SK-N-SH treated with all-trans-retinoic acid at 6 μM for 48 hours (cell line): ENCODE data around the gene TM4SF20.

Experiments
- ATAC-seq: fragments of 200-7000 bp; cut with Tn5 transposase; 3 replicates; pipeline ENCODE4 v1.9.1; 2020; ENCODE audit warnings: mild to moderate bottlenecking, moderate library complexity
- ARNTL ChIP-seq: fragments of 450-650 bp; formaldehyde crosslinking; IDR thresholded peaks from 2 replicates; pipeline ENCODE4 v1.5.0; 2020; ENCODE audit warnings: low read depth, mild to moderate bottlenecking, moderate library complexity, borderline replicate concordance
- BACH2 ChIP-seq: fragments of 250-450 bp; sonication (Bioruptor Pico); IDR thresholded peaks from 2 replicates; pipeline ENCODE4 v1.9.0; 2021; ENCODE audit warnings: mild to moderate bottlenecking, borderline replicate concordance
- CREB5 ChIP-seq: fragments of 250-450 bp; sonication (Bioruptor Pico); IDR thresholded peaks from 2 replicates; pipeline ENCODE4 v1.5.1; 2020; ENCODE audit warnings: low read depth, mild to moderate bottlenecking, moderate library complexity
- CSDC2 ChIP-seq: fragments of 250-450 bp; sonication (Bioruptor Pico); IDR thresholded peaks from 2 replicates; pipeline ENCODE4 v1.5.0; 2020; ENCODE audit warnings: mild to moderate bottlenecking, moderate library complexity
- CSRNP3 ChIP-seq: fragments of 250-450 bp; sonication (Bioruptor Pico); IDR thresholded peaks from 2 replicates; pipeline ENCODE4 v1.5.1; 2021; ENCODE audit warnings: mild to moderate bottlenecking, moderate library complexity
- ESRRG ChIP-seq: fragments of 250-450 bp; sonication (Bioruptor Pico); IDR thresholded peaks from 2 replicates; pipeline ENCODE4 v1.6.1; 2021; ENCODE audit warnings: mild to moderate bottlenecking
- GLIS3 ChIP-seq: fragments of 250-450 bp; sonication (Bioruptor Pico); IDR thresholded peaks from 2 replicates; pipeline ENCODE4 v1.5.0; 2020; ENCODE audit warnings: mild to moderate bottlenecking, moderate library complexity
- ISL1 ChIP-seq: fragments of 250-450 bp; sonication (Bioruptor Pico); IDR thresholded peaks from 2 replicates; pipeline ENCODE4 v2.1.2; 2022; ENCODE audit warnings: mild to moderate bottlenecking, moderate library complexity
- OSR1 ChIP-seq: fragments of 250-450 bp; sonication (Bioruptor Pico); IDR thresholded peaks from 2 replicates; pipeline ENCODE4 v1.8.0; 2022; ENCODE audit warnings: moderate library complexity, mild to moderate bottlenecking, inconsistent platforms
- PATZ1 ChIP-seq: fragments of 250-450 bp; sonication (Bioruptor Pico); IDR thresholded peaks from 2 replicates; pipeline ENCODE4 v1.8.0; 2020; ENCODE audit warnings: mild to moderate bottlenecking, moderate library complexity, borderline replicate concordance
- POU6F1 ChIP-seq: fragments of 250-450 bp; sonication (Bioruptor Pico); IDR thresholded peaks from 2 replicates; pipeline ENCODE4 v1.8.0; 2021; ENCODE audit warnings: low read depth, mild to moderate bottlenecking, moderate library complexity, borderline replicate concordance
- PPARA ChIP-seq: fragments of 250-450 bp; sonication (Bioruptor Pico); IDR thresholded peaks from 2 replicates; pipeline ENCODE4 v1.5.0; 2020; ENCODE audit warnings: mild to moderate bottlenecking, borderline replicate concordance
- RARB ChIP-seq: fragments of 250-450 bp; sonication (Bioruptor Pico); IDR thresholded peaks from 2 replicates; pipeline ENCODE4 v1.8.0; 2021; ENCODE audit warnings: mild to moderate bottlenecking, moderate library complexity
- SNAI2 ChIP-seq: fragments of 250-450 bp; sonication (Bioruptor Pico); IDR thresholded peaks from 2 replicates; pipeline ENCODE4 v1.5.0; 2020; ENCODE audit warnings: mild to moderate bottlenecking, moderate library complexity
- TCF4 ChIP-seq: fragments of 250-450 bp; sonication (Bioruptor Pico); IDR thresholded peaks from 2 replicates; pipeline ENCODE4 v1.8.0; 2021; ENCODE audit warnings: mild to moderate bottlenecking, moderate library complexity, borderline replicate concordance
- TOX ChIP-seq: fragments of 250-450 bp; sonication (Bioruptor Pico); IDR thresholded peaks from 2 replicates; pipeline ENCODE4 v1.8.0; 2021; ENCODE audit warnings: mild to moderate bottlenecking, moderate library complexity, borderline replicate concordance
- TSHZ2 ChIP-seq: fragments of 250-450 bp; sonication (Bioruptor Pico); IDR thresholded peaks from 2 replicates; pipeline ENCODE4 v1.5.0; 2020; ENCODE audit warnings: mild to moderate bottlenecking, moderate library complexity
- ZFP3 ChIP-seq: fragments of 250-450 bp; sonication (Bioruptor Pico); IDR thresholded peaks from 2 replicates; pipeline ENCODE4 v1.5.0; 2020; ENCODE audit warnings: mild to moderate bottlenecking, moderate library complexity
- ZFP30 ChIP-seq: fragments of 450-650 bp; formaldehyde crosslinking; IDR thresholded peaks from 2 replicates; pipeline ENCODE4 v1.5.0; 2022; ENCODE audit warnings: mild to moderate bottlenecking, moderate library complexity
- ZNF565 ChIP-seq: fragments of 450-650 bp; formaldehyde crosslinking; conservative IDR thresholded peaks from 2 replicates; pipeline ENCODE4 v1.5.0; 2020; ENCODE audit warnings: low read depth, mild to moderate bottlenecking, moderate library complexity
- ZNF70 ChIP-seq: fragments of 450-650 bp; formaldehyde crosslinking; IDR thresholded peaks from 2 replicates; pipeline ENCODE4 v1.5.0; 2020; ENCODE audit warnings: mild to moderate bottlenecking, moderate library complexity
- ZNF8 ChIP-seq: fragments of 450-650 bp; formaldehyde crosslinking; IDR thresholded peaks from 2 replicates; pipeline ENCODE4 v1.5.0; 2020; ENCODE audit warnings: mild to moderate bottlenecking, moderate library complexity

The TM4SF20 gene

GRCh38 chr2:227349989-227350612 lies 29.0 kb downstream of the TM4SF20 start (continued):
- no peak for TF ChIP-seq TSHZ2 (CRISPR knock-in tag)

GRCh38 chr2:227348324-227348723 lies 30.8 kb downstream of the TM4SF20 start:
- ATAC-seq, result no peak
- TF ChIP-seq RARB (CRISPR knock-in tag) (no peak), ARNTL (CRISPR knock-in tag) (no peak), TOX (CRISPR knock-in tag) (no peak), GLIS3 (CRISPR knock-in tag) (no peak), OSR1 (CRISPR knock-in tag) (no peak), BACH2 (CRISPR knock-in tag) (no peak), CREB5 (CRISPR knock-in tag) (no peak), PPARA (CRISPR knock-in tag) (no peak), ZFP30 (CRISPR knock-in tag) (no peak), SNAI2 (no peak), CSRNP3 (CRISPR knock-in tag) (no peak), TCF4 (no peak), ZNF565 (CRISPR knock-in tag) (no peak), ESRRG (no peak), CSDC2 (CRISPR knock-in tag) (no peak), ZNF8 (CRISPR knock-in tag) (no peak), ZNF70 (CRISPR knock-in tag) (no peak), POU6F1 (no peak), ZFP3 (CRISPR knock-in tag) (no peak)
- TF ChIP-seq, all 23 proteins: peak for 0

GRCh38 chr2:227347117-227347516 lies 32.0 kb downstream of the TM4SF20 start:
- ATAC-seq, result no peak
- no peak for TF ChIP-seq TSHZ2 (CRISPR knock-in tag)
- TF ChIP-seq SNAI2, result no peak
- no peak for TF ChIP-seq BACH2 (CRISPR knock-in tag)
- no peak for TF ChIP-seq ISL1 (CRISPR knock-in tag)
- TF ChIP-seq PATZ1, result no peak
- no peak for TF ChIP-seq CSRNP3 (CRISPR knock-in tag)
- no peak for TF ChIP-seq ZNF565 (CRISPR knock-in tag)
- no peak for TF ChIP-seq CREB5 (CRISPR knock-in tag)
- no peak for TF ChIP-seq PPARA (CRISPR knock-in tag)
- TF ChIP-seq ARNTL (CRISPR knock-in tag), result no peak
